ENCODE data around the gene PRDM15. TPM values are rescaled to one million over a fixed set of nuclear protein-coding genes. Genes with fewer than 3 reads are reported as not detected.
"Not testable (repeated sequence)": the region's sequence is repeated elsewhere in the genome, so short reads cannot be mapped to it uniquely, and the experiment has no call there.

PRDM15 gene
- total RNA-seq, 2 experiments from 2014 or later: 19.7 to 30.2 TPM

- no peak for DNase-seq (ENCODE audit: low spot score)
- H3K9me3 ChIP-seq (ENCODE audit: low read length): peaks cover 9% of the 10 kb centered on the region; the same call in 1 of the 2 replicates
- no peak overlapping the region for H3K4me2 ChIP-seq (ENCODE audit: low read length)
- intact Hi-C loops (cut with micrococcal nuclease; ENCODE audit: unreplicated experiment): no loop called here
- H2AFZ ChIP-seq (ENCODE audit: low read length): no peak overlapping the region
- no peaks in the 10 kb centered on the region for H3K79me2 ChIP-seq (ENCODE audit: insufficient read depth, low read depth, low read length)
- no peaks in the 10 kb centered on the region for H3K9me2 ChIP-seq (ENCODE audit: insufficient read depth, low read length)
- peaks cover 8% of the 10 kb centered on the region for H3K36me3 ChIP-seq (ENCODE audit: insufficient read depth, low read length)
- ChIA-PET CTCF (ENCODE audit: unreplicated experiment) (no interaction called here), POLR2A (interaction anchor here (0.6 kb wide), 1 partner anchor 858 kb away, joined by 3 read pairs; no protein-coding TSS in a partner anchor)
- no peaks in the 10 kb centered on the region for H3K4me1 ChIP-seq (ENCODE audit: insufficient read depth, low read length, poor library complexity, severe bottlenecking)
- H3K4me3 ChIP-seq (ENCODE audit: low read depth, low read length, poor library complexity, severe bottlenecking): no peak overlapping the region
- BruUV-seq (replicated peaks): no TSS peak
- no peaks in the 10 kb centered on the region for H4K20me1 ChIP-seq (ENCODE audit: insufficient read depth, low read length)
- no peak overlapping the region for H3K27ac ChIP-seq (ENCODE audit: low read depth, low read length, poor library complexity, severe bottlenecking)
- TF ChIP-seq CTCF (conservative IDR thresholded peaks at IDR 0.05; ENCODE audit: low read length): no peak
- no peak for TF ChIP-seq EZH2phosphoT487 (IDR thresholded peaks at IDR 0.05; ENCODE audit: borderline replicate concordance, low read depth, low read length)
These were observed 86.4 kb downstream of the PRDM15 start for GRCh38 chr21:41792711-41793110.

GRCh38 chr21:41786509-41786987 is 92.6 kb downstream of the PRDM15 start:
- DNase-seq (ENCODE audit: low spot score): no peak
- TF ChIP-seq CTCF (conservative IDR thresholded peaks at IDR 0.05; ENCODE audit: low read length) (no peak), EZH2phosphoT487 (IDR thresholded peaks at IDR 0.05; ENCODE audit: borderline replicate concordance, low read depth, low read length) (no peak)
- Histone ChIP-seq H3K36me3 (ENCODE audit: insufficient read depth, low read length) (no peaks in the 10 kb centered on the region), H3K79me2 (ENCODE audit: insufficient read depth, low read depth, low read length) (no peaks in the 10 kb centered on the region), H4K20me1 (ENCODE audit: insufficient read depth, low read length) (no peaks in the 10 kb centered on the region), H2AFZ (ENCODE audit: low read length) (no peak overlapping the region), H3K9me2 (ENCODE audit: insufficient read depth, low read length) (no peaks in the 10 kb centered on the region), H3K4me3 (ENCODE audit: low read depth, low read length, poor library complexity, severe bottlenecking) (no peak overlapping the region), H3K27ac (ENCODE audit: low read depth, low read length, poor library complexity, severe bottlenecking) (no peak overlapping the region), H3K9me3 (ENCODE audit: low read length) (no peaks in the 10 kb centered on the region), H3K4me2 (ENCODE audit: low read length) (no peak overlapping the region), H3K4me1 (ENCODE audit: insufficient read depth, low read length, poor library complexity, severe bottlenecking) (no peaks in the 10 kb centered on the region)
- ChIA-PET POLR2A (interaction anchor here (0.7 to 0.8 kb wide), 2 partner anchors 159 to 211 kb away, joined by 3 read pairs; no protein-coding TSS in a partner anchor), CTCF (ENCODE audit: unreplicated experiment) (no interaction called here)
- intact Hi-C loops (cut with micrococcal nuclease; ENCODE audit: unreplicated experiment): no loop called here
- no TSS peak for BruUV-seq (replicated peaks)

- BruUV-seq (replicated peaks); intact Hi-C loops (cut with micrococcal nuclease; ENCODE audit: unreplicated experiment); H3K9me3 ChIP-seq (ENCODE audit: low read length); H3K4me2 ChIP-seq (ENCODE audit: low read length); H2AFZ ChIP-seq (ENCODE audit: low read length); H3K36me3 ChIP-seq (ENCODE audit: insufficient read depth, low read length); CTCF ChIA-PET (ENCODE audit: unreplicated experiment); DNase-seq (ENCODE audit: low spot score); H3K27ac ChIP-seq (ENCODE audit: low read depth, low read length, poor library complexity, severe bottlenecking); H3K4me1 ChIP-seq (ENCODE audit: insufficient read depth, low read length, poor library complexity, severe bottlenecking); H4K20me1 ChIP-seq (ENCODE audit: insufficient read depth, low read length); H3K9me2 ChIP-seq (ENCODE audit: insufficient read depth, low read length); H3K4me3 ChIP-seq (ENCODE audit: low read depth, low read length, poor library complexity, severe bottlenecking); H3K79me2 ChIP-seq (ENCODE audit: insufficient read depth, low read depth, low read length): not testable (repeated sequence)
- POLR2A ChIA-PET: interaction anchor here (0.6 to 0.7 kb wide), 2 partner anchors 99 to 135 kb away, joined by 3 read pairs; no protein-coding TSS in a partner anchor
These were observed 93.9 kb downstream of the PRDM15 start for GRCh38 chr21:41785262-41785661.
